HepG2 (cell line): Measurements from ENCODE around the gene TAS1R3. TPM values are rescaled to one million over a fixed set of nuclear protein-coding genes. Genes with fewer than 3 reads are reported as not detected.
A peak's percentile ranks its signal among the peaks of the same experiment; 100 is the strongest.

Experiments
- BCL3 ChIP-seq: sonication (generic); formaldehyde crosslinking; IDR thresholded peaks from 2 replicates; pipeline ENCODE4 v1.5.1; 2020; ENCODE audit warnings: mild to moderate bottlenecking, missing genetic modification reagents, moderate library complexity
- CBFB ChIP-seq: sonication (generic); formaldehyde crosslinking; IDR thresholded peaks from 2 replicates; pipeline ENCODE4 v1.4.0; 2020; ENCODE audit warnings: missing genetic modification reagents
- CREB3 ChIP-seq: sonication (generic); formaldehyde crosslinking; IDR thresholded peaks from 2 replicates; pipeline ENCODE4 v1.5.0; 2020; ENCODE audit warnings: missing genetic modification reagents
- MAZ ChIP-seq, 2 experiments: sonication (generic) in 1 of 2; formaldehyde crosslinking in 1 of 2; IDR thresholded peaks; 2 replicates each; pipeline versions ENCODE4 v1.5.0 to v1.6.1; 2012 to 2020; ENCODE audit warnings: low read depth in 2 of 2, mild to moderate bottlenecking in 2 of 2, borderline replicate concordance in 1 of 2, improper control_type of control experiment in 1 of 2, low read length in 1 of 2, missing genetic modification reagents in 1 of 2, moderate library complexity in 1 of 2
- MYNN ChIP-seq: sonication (generic); formaldehyde crosslinking; IDR thresholded peaks from 2 replicates; pipeline ENCODE4 v1.4.0; 2020; ENCODE audit warnings: mild to moderate bottlenecking, low read depth, missing genetic modification reagents
- NR3C1 ChIP-seq: sonication (generic); formaldehyde crosslinking; IDR thresholded peaks from 2 replicates; pipeline ENCODE4 v1.4.0; 2020; ENCODE audit warnings: missing genetic modification reagents
- PHF8 ChIP-seq: sonication (generic); formaldehyde crosslinking; IDR thresholded peaks from 2 replicates; pipeline ENCODE4 v1.5.0; 2020; ENCODE audit warnings: missing genetic modification reagents
- SMARCC2 ChIP-seq: fragments of 450-650 bp; IDR thresholded peaks from 2 replicates; pipeline ENCODE4 v1.6.1; 2017; ENCODE audit warnings: antibody characterized with exemption, mild to moderate bottlenecking
- SP4 ChIP-seq: sonication (generic); formaldehyde crosslinking; IDR thresholded peaks from 2 replicates; pipeline ENCODE4 v1.8.1; 2023; ENCODE audit warnings: mild to moderate bottlenecking, missing genetic modification reagents
- ZBTB14 ChIP-seq: sonication (generic); formaldehyde crosslinking; IDR thresholded peaks from 2 replicates; pipeline ENCODE4 v1.4.0; 2020; ENCODE audit warnings: missing genetic modification reagents
- ZFX ChIP-seq: sonication (generic); formaldehyde crosslinking; IDR thresholded peaks from 2 replicates; pipeline ENCODE4 v1.4.0; 2020; ENCODE audit warnings: mild to moderate bottlenecking, low read depth, missing genetic modification reagents, moderate library complexity
- ZNF10 ChIP-seq: sonication (generic); formaldehyde crosslinking; IDR thresholded peaks from 2 replicates; pipeline ENCODE4 v1.4.0; 2020; ENCODE audit warnings: mild to moderate bottlenecking, low read depth, missing genetic modification reagents, borderline replicate concordance
- ZNF18 ChIP-seq: sonication (generic); formaldehyde crosslinking; IDR thresholded peaks from 2 replicates; pipeline ENCODE4 v1.8.0; 2022; ENCODE audit warnings: mild to moderate bottlenecking, missing genetic modification reagents; ENCODE audit not compliant: insufficient replicate concordance
- ZNF232 ChIP-seq: sonication (generic); formaldehyde crosslinking; IDR thresholded peaks from 2 replicates; pipeline ENCODE4 v1.4.0; 2020; ENCODE audit warnings: missing genetic modification reagents, borderline replicate concordance
- ZNF441 ChIP-seq: sonication (generic); formaldehyde crosslinking; IDR thresholded peaks from 2 replicates; pipeline ENCODE4 v1.7.0; 2021; ENCODE audit warnings: missing genetic modification reagents, borderline replicate concordance
- ZNF670 ChIP-seq: sonication (generic); formaldehyde crosslinking; IDR thresholded peaks from 2 replicates; pipeline ENCODE4 v1.8.0; 2022; ENCODE audit warnings: mild to moderate bottlenecking, missing genetic modification reagents, borderline replicate concordance
- ZNF761 ChIP-seq: sonication (generic); formaldehyde crosslinking; conservative IDR thresholded peaks from 2 replicates; pipeline ENCODE4 v1.4.0; 2020; ENCODE audit warnings: mild to moderate bottlenecking, missing genetic modification reagents
- ZNF768 ChIP-seq: sonication (generic); formaldehyde crosslinking; IDR thresholded peaks from 2 replicates; pipeline ENCODE4 v1.4.0; 2020; ENCODE audit warnings: missing genetic modification reagents
- ZSCAN25 ChIP-seq: sonication (generic); formaldehyde crosslinking; IDR thresholded peaks from 2 replicates; pipeline ENCODE4 v1.8.0; 2022; ENCODE audit warnings: mild to moderate bottlenecking, missing genetic modification reagents
- ZSCAN29 ChIP-seq: sonication (generic); formaldehyde crosslinking; conservative IDR thresholded peaks from 2 replicates; pipeline ENCODE4 v1.4.0; 2020; ENCODE audit warnings: mild to moderate bottlenecking, missing genetic modification reagents
- polyA plus RNA-seq, 8 experiments: library from polyadenylated mRNA; depleted of rRNA in 3 of 8; stranded (reverse) in 7 of 8; unstranded in 1 of 8; fragments of >200 nt; fragmentation: Illumina TruSeq in 4 of 8; extraction: Trizol in 4 of 8; gene quantifications; 2 replicates each; pipeline versions ENCODE4 v1.2.1 to v1.2.3, GENCODE V29; 2011 to 2016; ENCODE audit warnings: low read depth in 4 of 8, missing spikeins in 1 of 8, mixed read lengths in 1 of 8; ENCODE audit not compliant: insufficient read depth in 1 of 8
- total RNA-seq, 5 experiments: library from RNA; depleted of rRNA; stranded (reverse); fragments of >200 nt; fragmentation: Illumina TruSeq; extraction: Trizol; gene quantifications; 2 replicates each; pipeline ENCODE4 v1.2.3, GENCODE V29; 2016; ENCODE audit warnings: low read depth in 1 of 5
- TF ChIP-seq, protein P1 (sequence below): sonication (generic); formaldehyde crosslinking; IDR thresholded peaks from 2 replicates; pipeline ENCODE4 v1.4.0; 2020; ENCODE audit warnings: missing genetic modification reagents, borderline replicate concordance

The TAS1R3 gene
- total and polyA plus RNA-seq, 2 of the 13 experiments (the other 11 are each of a cell fraction or from before 2014, with no cell fraction given) = 0.13 to 0.15 TPM

DNA sequence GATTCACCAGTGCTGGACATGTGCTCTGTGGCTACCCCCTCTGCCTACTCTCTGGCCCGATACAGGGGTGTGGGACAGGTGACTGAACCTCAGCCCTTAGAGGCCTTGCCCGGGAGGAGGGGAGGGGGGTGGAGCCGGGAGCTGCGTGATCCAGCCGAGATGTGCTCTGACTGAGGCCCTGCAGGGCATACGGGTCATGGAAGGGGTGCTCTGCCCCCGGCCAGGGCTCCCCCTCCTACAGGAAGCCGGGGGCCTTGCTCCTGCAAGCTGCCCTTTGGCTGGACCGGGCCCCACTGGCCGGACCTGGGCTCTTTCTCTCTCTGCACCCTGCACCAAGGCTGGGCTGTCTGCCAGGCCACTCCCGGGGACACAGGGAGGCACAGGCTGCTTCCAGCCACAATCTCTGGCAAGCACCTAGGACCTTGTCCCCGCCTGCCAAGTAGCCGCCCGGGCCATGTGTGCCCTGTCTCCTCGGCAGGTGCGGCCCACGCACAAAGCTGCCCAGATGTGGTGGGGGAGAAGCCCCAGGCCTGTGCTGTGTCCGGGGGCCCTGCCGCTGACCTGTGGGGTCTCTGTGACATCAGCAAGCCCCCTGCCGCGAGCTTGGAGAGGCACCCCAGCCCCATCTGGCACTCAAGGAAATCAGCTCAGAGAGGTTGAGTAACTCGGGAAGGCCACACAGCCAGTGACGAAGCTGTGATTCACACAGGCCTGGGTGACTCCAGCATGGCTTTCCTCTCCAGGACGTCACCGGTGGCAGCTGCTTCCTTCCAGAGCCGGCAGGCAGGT, 49.4 kb upstream of the TAS1R3 start (continued):
- peak; percentile 95 for TF ChIP-seq ZSCAN25 (CRISPR knock-in tag)
- peak; percentile 90 for TF ChIP-seq ZNF761 (CRISPR knock-in tag)
- TF ChIP-seq ZNF10 (CRISPR knock-in tag) = no peak
- TF ChIP-seq SP4 (CRISPR knock-in tag) = peak; percentile 44; the same call in 1 of the 2 replicates
- no peak for TF ChIP-seq MYNN
- no peak for TF ChIP-seq CREB3 (CRISPR knock-in tag)
- TF ChIP-seq ZNF18 (CRISPR knock-in tag) = no peak
- TF ChIP-seq CBFB (CRISPR knock-in tag) = peak; percentile 58; the same call in 1 of the 2 replicates
- TF ChIP-seq MAZ (IDR thresholded peaks at IDR 0.05; ENCODE audit: borderline replicate concordance, low read depth, low read length) = peak; percentile 57
- peak; percentile 92 for TF ChIP-seq MAZ (CRISPR knock-in tag; IDR thresholded peaks at IDR 0.05; ENCODE audit: low read depth)
- TF ChIP-seq SMARCC2 = no peak
- TF ChIP-seq NR3C1 (CRISPR knock-in tag) = no peak
- no peak for TF ChIP-seq ZNF232
- TF ChIP-seq BCL3 (CRISPR knock-in tag) = peak; percentile 78; the same call in 1 of the 2 replicates
- peak; percentile 83 for TF ChIP-seq ZSCAN29 (CRISPR knock-in tag)
- no peak for TF ChIP-seq ZBTB14 (CRISPR knock-in tag)
- TF ChIP-seq ZNF670 = no peak
- TF ChIP-seq ZNF768 (CRISPR knock-in tag) = peak; percentile 100
- TF ChIP-seq ZFX = peak; percentile 83
- TF ChIP-seq, protein P1, sequence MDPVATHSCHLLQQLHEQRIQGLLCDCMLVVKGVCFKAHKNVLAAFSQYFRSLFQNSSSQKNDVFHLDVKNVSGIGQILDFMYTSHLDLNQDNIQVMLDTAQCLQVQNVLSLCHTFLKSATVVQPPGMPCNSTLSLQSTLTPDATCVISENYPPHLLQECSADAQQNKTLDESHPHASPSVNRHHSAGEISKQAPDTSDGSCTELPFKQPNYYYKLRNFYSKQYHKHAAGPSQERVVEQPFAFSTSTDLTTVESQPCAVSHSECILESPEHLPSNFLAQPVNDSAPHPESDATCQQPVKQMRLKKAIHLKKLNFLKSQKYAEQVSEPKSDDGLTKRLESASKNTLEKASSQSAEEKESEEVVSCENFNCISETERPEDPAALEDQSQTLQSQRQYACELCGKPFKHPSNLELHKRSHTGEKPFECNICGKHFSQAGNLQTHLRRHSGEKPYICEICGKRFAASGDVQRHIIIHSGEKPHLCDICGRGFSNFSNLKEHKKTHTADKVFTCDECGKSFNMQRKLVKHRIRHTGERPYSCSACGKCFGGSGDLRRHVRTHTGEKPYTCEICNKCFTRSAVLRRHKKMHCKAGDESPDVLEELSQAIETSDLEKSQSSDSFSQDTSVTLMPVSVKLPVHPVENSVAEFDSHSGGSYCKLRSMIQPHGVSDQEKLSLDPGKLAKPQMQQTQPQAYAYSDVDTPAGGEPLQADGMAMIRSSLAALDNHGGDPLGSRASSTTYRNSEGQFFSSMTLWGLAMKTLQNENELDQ (CRISPR knock-in tag) = no peak
- peak; percentile 47; the same call in 1 of the 2 replicates for TF ChIP-seq PHF8 (CRISPR knock-in tag)
- TF ChIP-seq ZNF441 (CRISPR knock-in tag) = 0 out of 2 replicates have a peak, but pooled peaks have one; percentile 17
